ENCODE measurements around the gene CST9.
"Not testable (repeated sequence)": the region's sequence is repeated elsewhere in the genome, so short reads cannot be mapped to it uniquely, and the experiment has no call there.

The CST9 gene

GRCh38 chr20:23624324-23624691 lies 18.6 kb upstream of the CST9 start:
- no peak for TF ChIP-seq CTCF (IDR thresholded peaks at IDR 0.05; ENCODE audit: borderline replicate concordance, control extremely low read depth, extremely low read depth, insufficient read depth, missing control alignments)
- in situ Hi-C loops (cut with MboI; ENCODE audit: low sequenced_read_pairs, unreplicated experiment), result no loop called here

GRCh38 chr20:23623666-23624323 lies 18.1 kb upstream of the CST9 start:
- DNase-seq (ENCODE audit: low spot score), result no peak
- in situ Hi-C loops (cut with MboI; ENCODE audit: low sequenced_read_pairs, unreplicated experiment), result no loop called here
- TF ChIP-seq CTCF (IDR thresholded peaks at IDR 0.05; ENCODE audit: borderline replicate concordance, control extremely low read depth, extremely low read depth, insufficient read depth, missing control alignments), result no peak

More at GRCh38 chr20:23624324-23624691, 18.6 kb upstream of the CST9 start:
- no peak for DNase-seq (ENCODE audit: low spot score)

DNA sequence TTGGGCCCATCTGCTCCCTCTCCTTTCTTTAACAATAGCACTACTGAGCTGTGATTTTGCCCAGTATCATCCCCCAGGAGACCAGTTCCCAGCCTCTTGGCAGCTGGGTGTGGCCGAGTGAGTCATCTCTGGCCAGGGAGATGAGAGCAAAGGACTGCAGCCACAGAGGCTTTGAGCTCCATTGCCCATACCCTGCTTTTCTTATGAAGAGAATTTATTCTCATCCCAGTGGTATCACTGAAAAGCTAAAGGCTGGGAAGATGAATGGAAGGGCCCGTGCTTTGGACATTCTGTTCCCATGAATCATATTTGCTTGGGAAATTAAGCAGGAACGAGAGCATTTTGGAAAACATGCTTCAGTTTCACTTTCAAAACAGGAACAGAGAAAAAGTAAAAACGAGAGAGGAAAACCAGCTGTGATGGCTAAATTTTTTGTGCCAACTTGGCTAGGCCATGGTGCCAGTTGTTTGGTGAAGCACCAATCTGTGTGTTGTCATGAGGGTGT lies 17.2 kb upstream of the CST9 start:
- TF ChIP-seq CTCF (IDR thresholded peaks at IDR 0.05; ENCODE audit: borderline replicate concordance, control extremely low read depth, extremely low read depth, insufficient read depth, missing control alignments), result no peak
- in situ Hi-C loops (cut with MboI; ENCODE audit: low sequenced_read_pairs, unreplicated experiment), result no loop called here
- DNase-seq (ENCODE audit: low spot score), result no peak

GRCh38 chr20:23622401-23622800 lies 16.7 kb upstream of the CST9 start:
- in situ Hi-C loops (cut with MboI; ENCODE audit: low sequenced_read_pairs, unreplicated experiment); DNase-seq (ENCODE audit: low spot score): not testable (repeated sequence)

DNA sequence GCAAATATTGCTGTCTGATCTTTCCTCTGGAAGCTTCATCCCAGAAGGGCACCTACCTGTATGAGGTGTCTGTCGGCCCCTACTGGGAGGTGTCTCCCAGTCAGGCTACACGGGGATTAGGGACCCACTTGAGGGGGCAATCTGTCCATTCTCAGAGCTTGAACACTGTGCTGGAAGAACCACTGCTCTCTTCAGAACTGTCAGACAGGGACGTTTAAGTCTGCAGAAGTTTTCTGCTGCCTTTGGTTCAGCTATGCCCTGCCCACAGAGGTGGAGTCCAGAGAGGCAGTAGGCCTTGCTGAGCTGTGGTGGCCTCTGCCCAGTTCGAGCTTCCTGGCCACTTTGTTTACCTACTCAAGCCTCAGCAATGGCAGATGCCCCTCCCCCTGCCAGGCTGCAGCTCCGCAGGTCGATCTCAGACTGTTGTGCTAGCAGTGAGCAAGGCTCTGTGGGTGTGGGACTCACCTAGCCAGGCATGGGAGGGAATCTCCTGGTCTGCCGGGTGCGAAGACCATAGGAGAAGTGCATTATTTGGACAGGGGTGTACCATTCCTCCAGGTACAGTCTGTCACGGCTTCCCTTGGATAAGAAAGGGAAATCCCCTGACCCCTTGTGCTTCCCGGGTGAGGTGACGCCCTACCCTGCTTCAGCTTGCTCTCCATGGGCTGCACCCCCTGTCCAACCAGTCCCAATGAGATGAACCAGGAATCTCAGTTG lies 15.1 kb upstream of the CST9 start:
- DNase-seq (ENCODE audit: low spot score); in situ Hi-C loops (cut with MboI; ENCODE audit: low sequenced_read_pairs, unreplicated experiment): not testable (repeated sequence)

GRCh38 chr20:23614163-23614562 lies 8.4 kb upstream of the CST9 start:
- in situ Hi-C loops (cut with MboI; ENCODE audit: low sequenced_read_pairs, unreplicated experiment), result no loop called here
- TF ChIP-seq CTCF (IDR thresholded peaks at IDR 0.05; ENCODE audit: borderline replicate concordance, control extremely low read depth, extremely low read depth, insufficient read depth, missing control alignments), result no peak
- DNase-seq (ENCODE audit: low spot score), result no peak

GRCh38 chr20:23613676-23614075 lies 8.0 kb upstream of the CST9 start:
- in situ Hi-C loops (cut with MboI; ENCODE audit: low sequenced_read_pairs, unreplicated experiment), result no loop called here
- no peak for TF ChIP-seq CTCF (IDR thresholded peaks at IDR 0.05; ENCODE audit: borderline replicate concordance, control extremely low read depth, extremely low read depth, insufficient read depth, missing control alignments)
- no peak for DNase-seq (ENCODE audit: low spot score)
